HG03469 (cell line): ENCODE results near the gene OR10A6.

Source experiments
- ATAC-seq: cut with Tn5 transposase; IDR thresholded peaks from one replicate; pipeline ENCODE4 v1.9.1; 2021; ENCODE audit warnings: mild to moderate bottlenecking, moderate library complexity, moderate number of reproducible peaks; ENCODE audit not compliant: unreplicated experiment

OR10A6 gene

DNA sequence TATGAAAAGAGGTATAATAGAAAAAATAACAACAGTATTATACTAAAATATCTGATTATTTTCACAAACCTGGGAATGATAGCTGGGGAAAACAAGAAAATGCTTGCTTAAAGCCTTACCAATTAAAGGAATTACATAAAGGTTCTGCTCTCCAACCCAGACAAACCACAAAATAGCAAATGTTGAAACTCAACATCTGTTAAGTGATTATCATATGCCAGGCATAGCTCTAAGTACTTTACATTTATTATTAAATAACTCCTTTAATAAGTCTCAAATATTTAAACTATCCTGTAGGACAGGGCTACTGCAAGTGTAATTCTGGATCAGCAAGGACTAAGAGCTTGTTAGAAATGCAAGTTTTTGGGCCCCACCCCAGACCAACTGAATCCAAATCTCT lies 20.1 kb downstream of the OR10A6 start:
- ATAC-seq, result no peak

DNA sequence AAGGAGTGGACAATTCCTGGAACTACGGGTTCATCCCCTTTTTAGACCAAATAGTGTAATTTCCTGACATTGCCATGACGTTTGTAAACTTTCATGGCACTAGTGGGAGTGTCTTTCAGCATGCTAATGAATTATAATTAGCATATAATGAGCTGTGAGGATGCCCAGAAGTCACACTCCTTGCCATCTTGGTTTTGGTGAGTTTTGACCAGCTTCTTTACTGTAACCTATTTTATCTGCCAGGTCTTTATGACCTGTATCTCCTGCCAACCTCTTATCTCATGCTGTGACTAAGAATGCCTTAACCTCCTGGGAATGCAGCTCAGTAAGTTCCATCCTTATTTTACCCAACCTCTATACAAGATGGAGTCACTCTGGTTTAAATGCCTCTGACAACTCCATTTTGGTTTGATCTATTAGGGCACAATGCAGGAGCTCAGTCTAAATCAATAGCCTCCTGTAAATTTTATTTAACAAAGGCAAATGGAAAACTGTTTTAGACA lies 20.7 kb downstream of the OR10A6 start:
- no peak for ATAC-seq

DNA sequence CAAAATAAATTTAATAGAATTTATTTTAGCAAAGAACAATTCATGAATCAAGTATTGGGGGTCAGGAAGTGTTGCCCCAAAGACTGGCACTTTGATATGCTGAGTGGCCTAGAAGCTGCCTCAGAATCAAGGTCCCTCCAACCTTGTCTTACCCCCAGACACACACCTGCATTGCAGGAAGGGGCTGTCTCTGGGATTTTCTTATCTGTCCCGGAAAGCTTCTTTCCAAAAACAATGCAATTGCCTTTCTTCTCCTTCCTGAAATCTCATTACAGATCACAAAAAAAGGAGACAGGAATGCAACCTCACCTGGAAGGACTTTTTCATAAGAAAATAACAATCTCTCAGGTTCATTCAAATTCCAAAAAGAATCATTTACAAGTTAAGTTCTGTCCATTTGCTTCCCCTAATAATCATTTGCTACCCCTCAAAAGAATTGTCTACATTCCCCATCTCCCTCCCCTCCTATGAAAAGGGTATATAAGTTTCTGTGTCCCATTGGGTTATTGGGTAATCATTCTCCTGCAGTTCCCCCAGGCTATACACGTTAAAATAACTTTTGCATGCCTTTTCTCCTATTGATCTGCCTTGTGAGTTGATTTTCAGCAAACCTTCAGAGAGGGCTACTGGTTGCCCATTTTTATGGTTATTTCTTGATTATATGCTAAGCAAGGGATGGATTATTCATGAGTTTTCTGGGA lies 21.3 kb downstream of the OR10A6 start:
- no peak for ATAC-seq

DNA sequence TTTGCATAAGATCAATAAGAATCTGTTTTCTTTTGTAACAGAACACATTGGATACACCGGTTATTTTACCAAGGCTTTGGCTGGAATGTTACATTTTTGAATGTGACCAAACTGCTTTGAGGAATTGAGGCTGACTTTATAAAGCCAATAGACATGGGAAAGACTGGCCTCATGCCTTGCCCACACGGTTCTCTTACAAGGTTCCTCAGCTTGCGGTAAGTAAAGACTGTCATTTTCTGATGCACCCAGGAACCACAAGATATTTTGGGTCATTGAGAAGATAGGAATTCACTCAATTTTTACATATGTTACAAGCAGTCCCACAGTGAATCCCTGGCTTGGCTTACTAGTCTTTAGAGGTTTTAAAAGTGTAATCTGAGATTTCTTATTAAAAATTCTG lies 23.9 kb downstream of the OR10A6 start:
- ATAC-seq, result no peak

DNA sequence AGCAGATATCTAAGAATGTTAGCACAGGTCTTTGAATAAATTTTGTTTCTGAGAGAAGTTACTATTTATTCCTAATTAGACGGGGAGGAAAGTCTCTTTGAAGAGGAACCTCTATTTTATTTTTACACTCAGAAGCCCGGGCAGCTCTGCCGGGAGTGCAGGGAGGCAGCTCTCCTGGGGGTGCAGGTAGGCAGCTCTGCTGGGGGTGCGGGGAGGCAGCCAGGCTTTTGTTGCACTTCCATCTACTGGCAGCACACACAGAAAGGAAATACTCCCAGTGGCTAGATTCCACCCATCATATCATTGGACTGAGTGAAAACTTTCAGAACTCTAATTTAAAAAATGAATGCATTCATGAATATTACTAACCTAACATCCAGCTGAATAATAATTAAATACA lies 24.6 kb downstream of the OR10A6 start:
- no peak for ATAC-seq

DNA sequence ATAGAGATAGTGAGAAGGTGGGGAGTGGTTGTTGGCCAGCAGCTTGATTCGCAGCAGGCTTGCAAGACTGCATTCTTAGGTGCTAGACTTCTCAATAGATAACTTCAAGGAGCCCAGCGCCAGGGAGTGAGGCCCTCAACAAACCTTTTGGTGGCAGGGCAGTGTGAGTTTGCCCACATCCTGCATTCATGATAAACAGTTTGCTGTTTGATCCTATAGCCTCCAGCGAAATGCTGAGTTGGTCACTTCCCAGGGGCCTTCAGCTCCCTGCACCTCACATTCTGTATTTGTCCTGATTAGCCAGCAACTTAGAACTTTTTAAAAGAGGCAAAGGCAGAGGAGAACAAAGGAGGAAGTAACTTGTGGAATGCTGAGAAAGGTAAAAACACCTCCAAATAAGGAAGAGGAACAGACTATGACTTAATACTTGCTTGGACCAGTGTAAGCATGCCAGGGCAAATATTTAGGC lies 25.1 kb downstream of the OR10A6 start:
- no peak for ATAC-seq

DNA sequence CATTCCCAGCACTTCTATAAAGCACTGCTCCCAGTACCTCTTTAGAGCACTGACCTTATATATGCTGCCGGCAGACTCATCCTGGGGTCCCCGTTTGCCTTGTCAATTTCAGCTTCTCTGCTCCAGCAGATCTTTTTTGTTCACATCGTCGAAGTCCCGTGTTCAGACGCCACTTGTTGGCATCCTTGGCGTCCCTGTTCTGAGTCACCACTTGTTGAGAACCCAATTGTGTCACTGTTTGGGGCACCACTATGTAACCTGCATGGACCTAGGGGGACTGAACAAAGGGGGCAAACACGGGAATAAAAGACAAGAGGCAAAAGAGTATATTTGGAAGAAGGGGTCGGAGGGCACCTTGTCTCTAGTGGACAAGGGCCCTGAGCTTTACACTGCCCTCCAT lies 25.5 kb downstream of the OR10A6 start:
- no peak for ATAC-seq

DNA sequence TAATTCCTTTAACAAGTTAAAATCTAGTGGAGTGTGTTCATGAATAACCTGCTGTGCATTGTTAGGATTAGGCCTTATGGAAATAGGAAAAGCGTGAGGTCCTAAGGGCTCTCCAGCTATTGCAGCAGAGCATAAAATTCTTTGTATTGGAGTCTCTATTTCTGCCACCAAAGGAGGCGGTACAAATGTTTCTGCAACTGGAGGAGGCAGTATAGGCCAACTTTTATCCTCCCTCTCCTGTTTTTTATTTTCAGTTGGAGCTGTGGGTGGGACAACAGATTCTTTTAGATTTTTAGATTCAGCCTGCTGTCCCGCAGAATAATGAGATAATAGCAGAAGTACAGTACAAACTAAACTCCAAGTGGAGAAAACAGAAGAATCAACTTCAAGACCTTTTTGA lies 26.2 kb downstream of the OR10A6 start:
- ATAC-seq, result no peak

DNA sequence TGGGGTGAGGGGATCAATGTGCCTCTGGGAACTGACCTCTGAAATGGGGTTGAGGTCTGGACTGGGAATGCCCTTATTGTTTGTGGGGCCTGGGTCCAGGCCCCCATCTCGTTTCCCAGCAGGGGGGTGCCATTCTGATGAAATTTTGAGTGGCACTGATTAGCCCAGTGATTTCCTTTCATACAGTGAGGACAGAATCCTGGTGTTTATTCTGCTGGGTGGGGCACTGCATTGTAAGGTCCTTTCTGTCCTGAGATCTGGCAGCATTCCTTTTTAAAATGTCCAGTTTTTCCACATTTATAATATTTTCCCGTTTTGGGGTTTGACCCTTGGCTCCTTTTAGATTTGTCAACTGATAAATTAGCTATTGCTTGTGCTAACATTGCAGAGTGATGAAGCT lies 27.1 kb downstream of the OR10A6 start:
- ATAC-seq, result no peak

DNA sequence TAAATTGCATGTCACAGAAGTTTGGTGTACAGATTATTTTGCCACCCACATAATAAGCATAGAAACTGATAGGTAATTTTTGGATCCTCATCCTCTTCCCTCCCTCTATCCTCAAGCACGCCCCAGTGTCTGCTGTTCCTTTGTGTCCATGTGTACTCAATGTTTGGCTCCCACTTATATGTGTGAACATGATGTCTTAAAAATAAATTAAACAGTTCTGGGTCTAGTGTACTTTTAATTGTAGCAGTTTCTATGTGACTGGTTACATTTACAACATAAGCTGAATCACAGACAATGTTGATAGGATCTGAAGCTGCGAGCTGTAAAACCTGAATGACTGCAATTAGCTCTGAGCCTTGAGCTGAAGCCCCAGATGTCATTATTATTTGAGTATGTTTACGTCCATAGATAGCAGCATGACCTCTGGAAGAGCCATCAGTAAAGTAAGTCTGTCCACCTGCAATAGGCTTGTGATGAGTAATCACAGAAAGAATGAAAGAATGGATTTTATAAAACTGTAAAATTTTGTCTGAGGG lies 29.7 kb downstream of the OR10A6 start:
- no peak for ATAC-seq

DNA sequence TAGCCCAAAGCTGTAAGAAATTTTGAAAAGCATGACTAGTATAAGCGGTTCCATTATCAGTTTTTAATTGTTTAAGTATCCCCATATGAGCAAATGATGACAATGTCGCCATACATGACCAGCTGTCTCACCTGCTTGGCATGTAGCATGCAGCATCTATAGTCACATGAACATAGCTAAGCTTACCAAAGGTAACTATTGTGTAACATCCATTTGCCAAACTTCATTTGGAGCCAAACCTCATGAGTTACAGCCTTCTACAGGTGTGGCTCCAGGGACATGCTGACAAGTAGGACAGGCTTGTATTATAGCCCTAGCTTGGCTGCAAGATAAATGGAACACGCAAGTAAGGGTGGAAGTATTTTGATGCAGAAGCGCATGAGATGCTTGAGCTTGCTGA lies 30.4 kb downstream of the OR10A6 start:
- no peak for ATAC-seq

DNA sequence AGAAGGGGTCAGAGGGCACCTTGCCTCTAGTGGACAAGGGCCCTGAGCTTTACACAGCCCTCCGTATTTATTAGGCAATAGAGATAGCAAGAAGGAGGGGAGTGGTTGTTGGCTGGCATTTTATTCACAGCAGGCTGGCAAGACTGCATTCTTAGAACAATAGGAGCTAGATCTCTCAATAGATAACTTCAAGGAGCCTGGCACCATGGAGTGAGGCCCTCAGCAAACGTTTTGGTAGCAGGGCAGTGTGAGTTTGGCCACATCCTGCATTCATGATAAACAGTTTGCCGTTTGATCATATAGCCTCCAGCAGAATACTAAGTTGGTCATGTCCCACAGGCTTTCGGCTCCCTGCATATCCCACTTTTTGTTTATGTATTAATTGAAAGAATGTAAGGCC lies 31.6 kb downstream of the OR10A6 start:
- ATAC-seq, result no peak

DNA sequence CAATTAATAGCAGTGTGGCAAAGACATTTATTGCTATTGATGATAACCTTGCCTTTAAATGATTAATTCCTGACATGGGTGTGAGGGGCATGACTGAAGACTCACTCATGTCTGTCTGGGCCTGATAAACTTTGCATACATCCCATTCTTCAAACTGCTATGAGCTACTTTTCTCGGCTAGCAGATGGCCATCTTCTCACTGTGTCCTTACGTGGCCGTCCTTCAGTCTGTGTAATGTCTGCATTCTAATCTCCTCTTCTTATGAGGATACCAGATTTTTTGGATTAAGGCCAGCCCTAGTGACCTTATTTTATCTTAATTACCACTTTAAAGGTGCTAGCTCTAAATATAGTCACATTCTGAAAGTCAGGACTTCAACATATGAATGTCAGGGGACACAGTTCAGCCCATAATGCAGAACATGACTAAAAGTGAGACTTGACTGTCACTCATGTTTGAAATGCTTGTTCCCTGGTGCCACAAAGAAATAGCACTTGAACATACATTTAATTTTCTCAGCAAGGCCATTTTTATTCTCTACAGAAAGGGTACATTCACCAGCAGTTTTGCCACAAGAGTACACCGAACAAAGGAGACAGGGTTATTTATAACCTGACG lies 32.3 kb downstream of the OR10A6 start:
- ATAC-seq, result no peak

DNA sequence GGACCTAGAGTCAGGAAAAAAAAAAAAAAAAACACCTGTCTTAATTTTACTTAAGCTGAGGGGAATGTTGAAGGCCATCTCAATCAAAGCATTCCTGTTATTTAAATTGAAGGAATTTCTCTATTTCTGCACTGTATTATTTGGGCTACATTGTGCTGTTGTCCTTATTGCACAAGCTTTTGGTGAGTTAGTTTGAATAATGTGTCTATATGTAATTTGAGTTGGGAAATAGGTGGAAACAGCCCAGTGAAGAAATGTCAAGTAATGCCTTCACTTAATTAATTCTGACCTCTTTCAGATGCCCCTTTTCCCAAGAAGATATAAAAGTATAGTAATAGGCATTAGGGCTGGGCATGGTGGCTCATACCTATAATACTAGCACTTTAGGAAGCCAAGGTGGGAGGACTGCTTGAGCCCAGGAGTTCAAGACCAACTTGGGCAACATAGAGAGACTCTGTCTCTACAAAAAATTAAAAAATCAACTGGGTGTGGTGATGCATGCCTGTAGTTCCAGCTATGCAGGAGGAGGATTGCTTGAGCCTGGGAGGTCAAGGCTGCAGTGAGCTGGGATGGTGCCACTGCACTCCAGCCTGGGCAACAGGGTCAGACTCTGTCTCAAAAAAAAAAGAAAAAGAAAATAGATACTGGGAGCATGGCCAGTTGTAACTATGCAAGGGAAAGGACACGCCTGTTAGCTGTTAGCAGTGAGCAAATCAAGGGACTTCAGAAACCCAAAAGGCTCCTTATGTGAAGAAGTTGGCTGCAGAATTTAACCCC lies 34.9 kb downstream of the OR10A6 start:
- ATAC-seq, result no peak

DNA sequence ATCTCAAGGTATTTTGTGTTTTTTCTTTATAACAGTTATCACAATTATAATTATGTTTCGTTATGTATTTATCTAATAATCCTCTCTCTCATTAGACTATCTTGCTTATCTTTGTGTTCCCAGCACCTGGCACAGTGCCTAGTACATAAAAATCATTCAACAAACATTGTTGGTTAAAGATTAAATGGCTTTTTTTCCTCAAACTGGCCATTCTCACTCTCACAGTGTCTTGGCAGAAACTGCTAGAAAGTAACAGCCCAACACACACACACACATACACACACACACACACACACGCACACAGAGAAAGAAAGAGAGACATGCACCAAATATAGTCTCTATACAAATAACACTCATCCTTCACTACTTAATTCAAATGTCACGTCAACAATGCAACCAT lies 36.8 kb downstream of the OR10A6 start:
- ATAC-seq, result no peak

DNA sequence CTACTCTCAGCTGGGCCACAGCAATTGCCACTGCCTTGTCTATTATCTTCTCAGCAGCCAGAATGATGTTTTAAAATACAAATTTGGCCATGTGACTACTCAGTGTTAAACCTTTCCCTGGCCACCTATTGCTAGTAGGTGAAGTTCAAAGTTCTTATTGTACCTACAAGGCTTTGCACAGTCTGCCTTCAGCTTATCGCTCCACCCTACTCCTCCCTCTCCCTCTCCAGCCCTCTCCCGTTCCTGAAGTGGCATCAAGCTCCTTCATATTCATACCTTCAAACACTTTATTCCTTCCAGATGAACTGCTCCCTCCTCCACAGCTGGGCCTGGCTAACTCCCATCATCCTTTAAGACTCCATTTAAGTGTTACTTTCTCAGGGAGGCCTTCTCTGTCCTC lies 37.3 kb downstream of the OR10A6 start:
- no peak for ATAC-seq

DNA sequence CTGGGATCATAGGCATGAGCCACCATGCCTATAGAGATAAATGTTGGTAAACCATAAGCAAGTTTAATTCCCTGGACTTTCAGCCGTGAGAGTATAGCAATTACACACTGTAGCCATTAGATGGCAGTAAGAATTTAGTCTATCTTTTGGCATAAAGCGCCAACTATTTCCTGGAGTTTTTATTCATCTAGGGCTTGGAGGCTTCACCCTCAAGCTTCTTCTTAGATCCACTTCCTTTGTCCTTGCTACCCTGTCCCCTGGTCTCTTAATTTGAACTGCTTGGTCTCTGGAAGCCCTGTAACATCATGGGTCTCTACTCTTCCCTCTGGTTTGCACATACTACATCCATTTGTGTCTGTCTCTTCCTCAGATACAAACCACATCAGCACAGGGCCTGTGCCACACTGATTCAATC lies 38.2 kb downstream of the OR10A6 start:
- ATAC-seq, result peak; percentile 33

DNA sequence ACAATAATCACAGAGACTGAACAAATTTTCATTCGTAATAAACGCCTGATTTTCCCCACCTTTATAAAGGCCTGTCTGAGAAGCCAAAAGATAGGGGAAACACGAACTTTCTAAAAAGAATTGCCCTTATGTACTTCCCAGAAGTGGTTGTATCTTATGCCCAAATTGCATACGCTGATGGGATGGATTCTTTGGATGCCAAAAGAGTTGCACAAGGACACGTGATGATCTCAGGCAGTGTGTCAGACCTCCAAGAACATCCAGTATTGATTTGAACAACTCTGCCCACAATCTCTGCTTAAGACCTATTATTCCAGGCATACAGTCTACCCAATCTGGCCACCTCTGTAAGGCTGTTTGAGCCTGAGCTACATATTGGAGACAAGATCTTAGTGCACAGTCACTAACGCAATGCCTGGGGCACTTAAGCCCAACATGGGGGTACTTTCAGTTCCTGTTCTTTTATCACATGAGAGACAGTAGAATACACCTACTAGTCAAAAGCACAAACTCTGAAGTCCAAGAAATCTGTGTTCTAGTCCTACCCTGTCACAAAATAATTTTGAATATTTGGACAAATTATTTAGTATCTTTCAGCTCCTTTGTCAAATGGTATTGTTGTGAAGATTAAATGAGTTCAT lies 38.9 kb downstream of the OR10A6 start:
- ATAC-seq, result peak; percentile 76

DNA sequence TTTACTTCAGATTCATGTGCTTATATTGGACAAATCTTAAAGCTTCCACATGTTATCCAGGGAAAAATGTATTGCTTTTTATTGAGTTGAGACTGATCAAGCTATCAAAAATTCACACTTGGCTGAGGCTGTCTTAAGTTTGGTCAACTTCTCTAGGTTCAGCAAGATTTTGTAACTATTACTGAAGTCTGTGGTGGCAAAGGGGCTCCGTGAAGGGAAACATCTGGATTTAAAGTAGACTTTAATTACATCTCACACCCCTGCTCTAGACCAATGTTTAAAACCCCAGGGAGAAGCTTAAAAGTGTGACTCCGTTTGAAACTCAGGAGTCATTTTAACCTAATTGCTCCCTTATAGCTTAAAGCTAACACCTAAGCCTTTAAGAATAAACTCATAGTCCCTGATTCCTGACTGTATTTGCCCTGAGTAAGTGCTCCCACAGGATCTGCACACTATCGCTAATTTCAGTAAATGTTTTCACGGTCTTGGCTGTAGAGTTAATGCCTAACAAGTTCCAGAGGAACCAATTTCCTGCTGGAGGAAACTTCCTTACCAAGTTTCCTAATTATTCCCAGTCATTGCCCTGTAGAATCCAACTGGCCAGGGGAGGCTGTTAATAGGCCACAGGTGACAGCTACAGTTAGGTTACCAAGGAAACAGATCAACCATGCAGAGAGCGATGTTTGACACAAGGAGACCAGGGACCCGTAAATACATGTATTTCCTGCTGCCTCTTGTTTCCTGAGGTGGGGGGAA lies 40.5 kb downstream of the OR10A6 start:
- ATAC-seq, result no peak

DNA sequence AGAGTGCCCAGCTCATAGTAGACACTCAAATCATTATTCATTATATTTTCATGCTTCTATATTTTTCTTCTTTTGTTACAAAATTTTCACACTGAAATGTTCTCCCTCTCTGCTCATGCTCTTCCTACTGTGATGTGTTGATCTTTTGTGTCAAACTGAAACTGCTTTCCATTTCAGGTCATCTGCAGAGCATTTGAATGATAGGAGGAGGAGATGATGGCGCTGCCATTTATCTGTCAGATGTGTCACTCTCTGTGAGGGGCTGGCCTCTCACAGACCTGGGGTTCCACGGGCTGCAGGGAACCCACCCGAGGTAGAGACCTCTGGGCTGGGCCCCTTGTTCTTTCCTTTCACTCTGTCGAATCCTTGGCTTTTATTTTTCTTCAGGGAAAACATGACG lies 41.1 kb downstream of the OR10A6 start:
- ATAC-seq, result no peak
